Fibroblast of villous mesenchyme (primary cell): ENCODE data around the gene ABLIM1. TPM values are rescaled to one million over a fixed set of nuclear protein-coding genes. Genes with fewer than 3 reads are reported as not detected.

Experiments
- DNase-seq: peaks from one replicate; pipeline ENCODE4 v3.0.0-alpha.2; 2010; ENCODE audit warnings: low read depth
- H3K4me3 ChIP-seq: 2 replicates; pipeline ENCODE4 v1.5.1; 2011; ENCODE audit warnings: low read depth, mild to moderate bottlenecking, low read length
- CTCF ChIP-seq: IDR thresholded peaks from 2 replicates; pipeline ENCODE4 v1.5.1; 2012; ENCODE audit warnings: low read depth, mild to moderate bottlenecking, low read length; ENCODE audit not compliant: insufficient read depth
- total RNA-seq: library from RNA; depleted of rRNA; stranded (reverse); fragments of >200 nt; gene quantifications from 2 replicates; pipeline ENCODE4 v1.2.3, GENCODE V29; 2012

Gene ABLIM1
- total RNA-seq, 1 donor: 18.6 TPM

DNA sequence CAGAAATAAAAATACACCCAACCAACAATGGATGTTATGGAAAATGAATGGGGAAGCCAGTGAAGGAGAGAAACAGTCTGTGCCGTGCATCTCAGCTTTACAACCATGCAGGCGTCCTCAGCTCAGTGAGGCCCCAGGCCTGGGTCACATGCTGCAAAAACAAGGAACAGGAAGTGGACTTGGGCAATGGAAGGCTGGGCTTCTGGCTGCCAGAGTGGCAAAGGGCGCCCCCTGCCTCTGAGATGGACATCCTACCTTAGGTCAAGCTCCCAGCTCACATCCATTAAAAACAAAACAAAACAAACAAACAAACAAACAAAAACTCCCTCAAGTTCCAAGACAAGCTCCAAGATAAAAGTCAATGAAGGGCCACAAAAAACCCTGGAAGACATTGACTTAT is 199.1 kb downstream of the ABLIM1 start:
- no peak overlapping the region for H3K4me3 ChIP-seq
- DNase-seq: peak; percentile 62
- peak; percentile 62 for TF ChIP-seq CTCF

DNA sequence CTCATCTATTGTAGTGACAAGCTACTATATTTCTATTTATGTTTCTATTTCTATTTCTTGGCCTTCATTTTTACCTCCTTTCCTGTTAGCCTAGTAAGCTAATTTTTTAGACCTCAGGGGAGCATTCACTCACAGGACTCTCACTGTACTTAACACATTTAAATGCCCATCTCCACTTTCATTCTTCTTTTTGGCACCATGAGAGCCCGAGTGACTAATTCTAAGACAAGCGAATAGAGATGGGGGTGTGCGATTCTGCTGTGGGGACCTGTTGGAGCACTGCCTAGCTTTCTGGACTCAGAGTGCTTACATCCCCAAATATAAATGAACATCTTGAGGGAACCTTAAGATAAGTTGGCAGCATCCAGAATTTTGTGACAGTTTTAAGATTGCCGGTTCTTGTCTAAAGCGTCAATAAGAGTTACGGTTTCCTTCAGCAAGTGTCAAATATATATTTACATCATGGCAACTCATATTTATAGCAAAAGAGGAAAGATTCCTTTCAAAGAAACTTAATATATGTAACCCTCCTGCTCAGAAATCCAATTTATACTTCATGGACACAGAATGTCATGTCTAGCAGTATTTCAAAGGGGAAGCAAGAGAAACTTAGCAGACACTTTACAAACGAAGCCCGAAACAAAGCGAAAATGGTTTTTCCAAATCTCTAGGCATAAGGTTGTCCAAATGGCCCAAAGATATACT is 199.7 kb downstream of the ABLIM1 start:
- DNase-seq: no peak
- H3K4me3 ChIP-seq: no peak overlapping the region
- TF ChIP-seq CTCF: no peak

DNA sequence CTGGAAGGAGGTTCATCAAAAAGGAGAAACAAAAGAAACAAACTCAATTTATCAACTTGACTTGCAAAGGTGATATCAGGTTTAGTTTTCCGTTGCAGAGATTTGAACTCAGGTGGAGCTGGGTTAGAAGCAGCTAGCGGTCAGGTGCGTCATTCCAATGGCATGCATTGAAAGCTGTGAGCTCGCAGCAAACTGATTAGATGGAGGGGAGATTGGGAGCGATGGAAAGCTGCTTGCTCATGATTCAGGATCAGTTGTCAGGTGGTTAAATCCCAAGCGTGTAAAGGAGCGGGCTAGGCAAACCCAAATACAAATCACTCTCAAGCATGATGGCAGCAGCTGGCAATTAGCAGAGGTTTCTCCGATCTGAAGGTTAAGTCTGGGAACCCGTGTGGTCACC is 204.5 kb downstream of the ABLIM1 start:
- DNase-seq: no peak
- no peak for TF ChIP-seq CTCF
- no peak overlapping the region for H3K4me3 ChIP-seq

DNA sequence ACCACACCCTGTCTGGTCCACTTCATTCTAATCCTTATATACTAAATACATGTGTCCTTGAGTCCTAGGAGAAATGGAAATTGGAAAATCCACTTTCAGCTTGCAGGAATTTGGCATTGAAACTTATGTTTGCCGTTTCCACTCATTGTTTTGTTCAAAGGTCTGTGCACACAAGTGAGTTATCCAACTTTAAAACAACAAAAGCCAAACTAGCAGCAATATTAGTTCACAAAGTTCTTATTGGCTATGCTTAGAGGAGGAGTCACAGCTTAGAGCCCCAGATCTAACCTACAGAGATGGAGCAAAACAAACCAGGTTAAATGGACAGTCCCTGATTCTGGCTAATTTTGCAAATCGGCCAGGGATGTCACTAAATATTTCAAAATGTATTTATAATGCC is 209.2 kb downstream of the ABLIM1 start:
- no peak for DNase-seq
- no peak overlapping the region for H3K4me3 ChIP-seq
- TF ChIP-seq CTCF: no peak

DNA sequence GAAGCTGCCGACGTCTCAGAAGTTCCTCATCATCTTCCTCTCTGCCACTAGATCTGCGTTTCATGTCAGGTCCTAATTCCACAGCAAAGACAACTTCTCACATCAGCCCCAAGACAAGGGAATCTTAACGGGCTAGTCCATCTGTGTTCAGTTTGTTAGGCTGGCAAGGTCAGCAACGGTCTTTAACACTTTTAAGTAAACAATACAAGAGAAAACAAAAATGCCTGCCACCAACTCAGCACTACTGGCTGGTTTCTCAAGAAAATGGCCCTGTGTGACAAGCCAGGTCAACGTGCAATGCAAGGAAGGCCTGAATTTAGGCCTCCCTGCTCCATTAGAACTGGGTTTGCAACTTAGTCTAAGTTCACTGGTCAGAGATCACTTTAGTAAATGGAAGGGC is 212.7 kb downstream of the ABLIM1 start:
- no peak overlapping the region for H3K4me3 ChIP-seq
- DNase-seq: no peak
- no peak for TF ChIP-seq CTCF

- TF ChIP-seq CTCF: no peak
- H3K4me3 ChIP-seq: no peak overlapping the region
- DNase-seq: no peak
Measured at GRCh38 chr10:114444819-114445218, 213.3 kb downstream of the ABLIM1 start.

DNA sequence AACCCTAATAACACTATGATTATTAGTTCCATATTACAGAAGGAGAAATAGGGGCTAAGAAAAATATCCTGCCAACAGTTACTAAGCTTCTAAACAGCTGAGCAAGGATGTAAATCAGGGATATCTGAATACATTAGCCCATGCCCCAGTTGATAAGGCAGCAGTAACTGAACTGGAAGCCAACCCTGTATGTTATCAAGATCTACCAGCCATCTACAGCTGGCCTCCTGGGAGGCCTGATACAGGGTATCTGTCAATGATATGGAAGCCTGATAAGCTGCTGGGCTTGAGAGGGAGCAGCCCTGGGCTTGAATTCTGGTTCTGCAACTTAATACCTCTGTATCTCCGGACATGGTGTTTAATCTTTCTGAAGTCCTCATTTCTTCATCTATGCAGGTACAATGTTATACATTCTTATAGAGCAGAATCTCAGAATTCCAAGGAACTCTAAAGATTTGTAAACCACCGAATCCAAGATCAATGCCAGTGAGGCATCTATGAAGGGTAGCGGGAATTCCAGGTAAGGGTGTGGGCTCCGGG is 215.9 kb downstream of the ABLIM1 start:
- no peak overlapping the region for H3K4me3 ChIP-seq
- no peak for TF ChIP-seq CTCF
- DNase-seq: no peak
